ENCODE data around the gene ARID4A. TPM values are rescaled to one million over a fixed set of nuclear protein-coding genes. Genes with fewer than 3 reads are reported as not detected.

The ARID4A gene
- total and polyA plus RNA-seq, 9 of the 15 experiments (the other 6 are each of a cell fraction or from before 2014, with no cell fraction given) = 2.4 to 11.5 (median 8.7) TPM

GRCh38 chr14:58299401-58300330 lies 1.3 kb downstream of the ARID4A start:
- Histone ChIP-seq H3K9me3 (replicated peaks; ENCODE audit: control insufficient read depth, insufficient read depth, low read depth, low read length) (no peaks in the 10 kb centered on the region), H3K36me3 (ENCODE audit: control insufficient read depth, insufficient read depth, low read length) (peaks cover 28% of the 10 kb centered on the region; the same call in 2 of the 3 replicates), H3K4me3 (peak overlapping the region; percentile 74), H4K20me1 (replicated peaks; ENCODE audit: control insufficient read depth, insufficient read depth, low read length) (no peaks in the 10 kb centered on the region), H3K4me2 (ENCODE audit: insufficient read depth, low read length) (peak overlapping the region; percentile 85), H3K27me3 (ENCODE audit: control insufficient read depth in 2 of 2, insufficient read depth in 2 of 2, low read length in 2 of 2) (no peaks in the 10 kb centered on the region), H3K9me1 (ENCODE audit: control insufficient read depth, insufficient read depth, low read length) (no peaks in the 10 kb centered on the region), H3K27ac (ENCODE audit: extremely low read depth, low read depth, low read length) (peak overlapping the region; percentile 88), H3K9ac (ENCODE audit: insufficient read depth in 1 of 2, low read depth in 2 of 2, low read length in 2 of 2) (peak overlapping the region; percentile 77 to 97), H3K79me2 (ENCODE audit: control insufficient read depth, insufficient read depth, low read length) (peaks cover 57% of the 10 kb centered on the region), H3K4me1 (replicated peaks in 1 of 2; ENCODE audit: control insufficient read depth in 2 of 2, insufficient read depth in 2 of 2, low read length in 2 of 2) (no peaks in the 10 kb centered on the region; a peak in 3 of 5 replicates), H2AFZ (ENCODE audit: low read depth, low read length) (peak overlapping the region; percentile 77)
- DNase-seq (ENCODE audit: extremely low read depth in 1 of 4, low spot score in 3 of 4) = peak in 2 of 4 experiments; percentile 14 to 49
- peak; percentile 16 for ATAC-seq
- CTCF ChIA-PET (ENCODE audit: low intra/inter-chr PET ratio) = no interaction called here
- under 1% methylated on average over 21 of the region's 48 CpGs for WGBS (ENCODE audit: insufficient coverage, low coverage, missing lambda C conversion rate)
- POLR2A ChIA-PET = interaction anchor here (0.6 to 2.7 kb wide), 5 partner anchors 8 to 825 kb away, joined by 3 to 10 read pairs (median 3); no protein-coding TSS in a partner anchor
- no TSS peak for BruUV-seq (replicated peaks)
- in situ Hi-C loops (cut with MboI) (no loop called here), intact Hi-C loops (cut with micrococcal nuclease) (loop anchor here (2.0 to 5.0 kb wide), 4 partner anchors 57 to 888 kb away; partner anchors contain the start of genes ACTR10, DAAM1, KIAA0586 and PSMA3)
- FAIRE-seq = peak; percentile 56
- TF ChIP-seq KDM5B (IDR thresholded peaks at IDR 0.05; ENCODE audit: insufficient replicate concordance, low read depth, low read length) (no peak), RHOXF2B (CRISPR knock-in tag; conservative IDR thresholded peaks at IDR 0.05) (no peak), ARID3B (CRISPR knock-in tag; IDR thresholded peaks at IDR 0.05; ENCODE audit: borderline replicate concordance) (no peak), SP1 (CRISPR knock-in tag; IDR thresholded peaks at IDR 0.05) (no peak), BCOR (IDR thresholded peaks at IDR 0.05) (no peak), ZEB2 (IDR thresholded peaks at IDR 0.05) (no peak), ETV5 (CRISPR knock-in tag; IDR thresholded peaks at IDR 0.05; ENCODE audit: low read depth) (no peak), GATAD2B (IDR thresholded peaks at IDR 0.05; ENCODE audit: borderline replicate concordance) (no peak), CREB3L1 (IDR thresholded peaks at IDR 0.05; ENCODE audit: borderline replicate concordance, low read depth) (peak; percentile 50; the same call in 1 of the 2 replicates), PHB2 (IDR thresholded peaks at IDR 0.05; ENCODE audit: low read depth) (no peak), ZBTB12 (CRISPR knock-in tag; IDR thresholded peaks at IDR 0.05) (no peak), HMGXB4 (CRISPR knock-in tag; IDR thresholded peaks at IDR 0.05) (no peak), CBX1 (IDR thresholded peaks at IDR 0.05; ENCODE audit: low read depth) (no peak), CHD1 (IDR thresholded peaks at IDR 0.05; ENCODE audit: low read length) (peak; percentile 63), ZNF263 (CRISPR knock-in tag; IDR thresholded peaks at IDR 0.05; ENCODE audit: borderline replicate concordance) (0 out of 2 replicates have a peak, but pooled peaks have one; percentile 33)
